HepG2 (cell line): ENCODE measurements around the gene SRRM2.

Source experiments
- AFF4 ChIP-seq: sonication (generic); formaldehyde crosslinking; IDR thresholded peaks from 2 replicates; pipeline ENCODE4 v1.4.0; 2020; ENCODE audit warnings: missing genetic modification reagents
- CEBPB ChIP-seq: IDR thresholded peaks from 2 replicates; pipeline ENCODE4 v1.6.1; 2011; ENCODE audit warnings: low read depth, low read length, improper control_type of control experiment, borderline replicate concordance
- CTCF ChIP-seq: sonication (generic); formaldehyde crosslinking; IDR thresholded peaks from 2 replicates; pipeline ENCODE4 v1.5.0; 2020; ENCODE audit warnings: mild to moderate bottlenecking, missing genetic modification reagents, moderate library complexity
- EP300 ChIP-seq, 3 experiments: sonication (generic) in 1 of 3; formaldehyde crosslinking in 1 of 3; IDR thresholded peaks; 2 replicates each; pipeline versions ENCODE4 v1.5.1 to v1.6.1; 2011 to 2020; ENCODE audit warnings: low read depth in 2 of 3, low read length in 2 of 3, borderline replicate concordance in 1 of 3, improper control_type of control experiment in 1 of 3, mild to moderate bottlenecking in 1 of 3, missing genetic modification reagents in 1 of 3, moderate library complexity in 1 of 3
- GTF2F1 ChIP-seq: fragments of 150-350 bp; IDR thresholded peaks from 2 replicates; pipeline ENCODE4 v1.6.1; 2014; ENCODE audit warnings: low read length
- KDM6A ChIP-seq: IDR thresholded peaks from 2 replicates; pipeline ENCODE4 v1.6.1; 2016; ENCODE audit warnings: low read depth
- MEIS2 ChIP-seq: sonication (generic); formaldehyde crosslinking; IDR thresholded peaks from 2 replicates; pipeline ENCODE4 v1.9.0; 2021; ENCODE audit warnings: mild to moderate bottlenecking, missing genetic modification reagents
- MYC ChIP-seq: sonication (generic); formaldehyde crosslinking; IDR thresholded peaks from 2 replicates; pipeline ENCODE4 v1.9.0; 2021; ENCODE audit warnings: missing genetic modification reagents, borderline replicate concordance
- POLR2A ChIP-seq, 2 experiments: IDR thresholded peaks; 2 replicates each; pipeline ENCODE4 v1.6.1; 2011; ENCODE audit warnings: low read depth in 2 of 2, low read length in 2 of 2, mild to moderate bottlenecking in 1 of 2, moderate library complexity in 1 of 2; ENCODE audit not compliant: insufficient read depth in 1 of 2
- SMC3 ChIP-seq: IDR thresholded peaks from 2 replicates; pipeline ENCODE4 v1.6.1; 2011; ENCODE audit warnings: low read length, improper control_type of control experiment
- SNRNP70 ChIP-seq: fragments of 200-400 bp; formaldehyde crosslinking; IDR thresholded peaks from 2 replicates; pipeline ENCODE4 v1.6.1; 2017; ENCODE audit warnings: mild to moderate bottlenecking, low read depth, low read length, moderate library complexity
- ZNF354B ChIP-seq: sonication (generic); formaldehyde crosslinking; IDR thresholded peaks from 2 replicates; pipeline ENCODE4 v1.8.0; 2022; ENCODE audit warnings: mild to moderate bottlenecking, missing genetic modification reagents
- ZNF576 ChIP-seq: sonication (generic); formaldehyde crosslinking; IDR thresholded peaks from 2 replicates; pipeline ENCODE4 v1.4.0; 2020; ENCODE audit warnings: mild to moderate bottlenecking, missing genetic modification reagents
- ZNF619 ChIP-seq: sonication (generic); formaldehyde crosslinking; IDR thresholded peaks from 2 replicates; pipeline ENCODE4 v1.4.0; 2020; ENCODE audit warnings: mild to moderate bottlenecking, missing genetic modification reagents

- TF ChIP-seq GTF2F1: no peak
- TF ChIP-seq POLR2A (IDR thresholded peaks at IDR 0.05; ENCODE audit: insufficient read depth in 1 of 2, low read depth in 2 of 2, low read length in 2 of 2): no peak
- TF ChIP-seq ZNF619: no peak
- no peak for TF ChIP-seq EP300 (IDR thresholded peaks at IDR 0.05; ENCODE audit: low read depth in 2 of 2, low read length in 2 of 2)
- TF ChIP-seq EP300 (CRISPR knock-in tag; IDR thresholded peaks at IDR 0.05; ENCODE audit: borderline replicate concordance): no peak
- no peak for TF ChIP-seq AFF4 (CRISPR knock-in tag)
- TF ChIP-seq MYC (CRISPR knock-in tag): no peak
- no peak for TF ChIP-seq MEIS2 (CRISPR knock-in tag)
- TF ChIP-seq CEBPB: no peak
- TF ChIP-seq ZNF576 (CRISPR knock-in tag): no peak
- TF ChIP-seq CTCF: no peak
- no peak for TF ChIP-seq SMC3
- no peak for TF ChIP-seq KDM6A (CRISPR knock-in tag)
- no peak for TF ChIP-seq SNRNP70
- TF ChIP-seq ZNF354B (CRISPR knock-in tag): no peak
Observed at GRCh38 chr16:2757344-2757743, 4.9 kb downstream of the SRRM2 start.
